WI38 (cell line): ENCODE results near the gene PRDM1.
"Not testable (repeated sequence)": the region's sequence is repeated elsewhere in the genome, so short reads cannot be mapped to it uniquely, and the experiment has no call there.

Experiments used
- H3K4me3 ChIP-seq: 2 replicates; pipeline ENCODE4 v1.5.1; 2011; ENCODE audit warnings: low read depth, mild to moderate bottlenecking, control low read depth, low read length
- TF ChIP-seq, protein P1 (sequence below): IDR thresholded peaks from 2 replicates; pipeline ENCODE4 v1.5.1; 2012; ENCODE audit warnings: low read depth, mild to moderate bottlenecking, control low read depth, low read length

PRDM1 gene

DNA sequence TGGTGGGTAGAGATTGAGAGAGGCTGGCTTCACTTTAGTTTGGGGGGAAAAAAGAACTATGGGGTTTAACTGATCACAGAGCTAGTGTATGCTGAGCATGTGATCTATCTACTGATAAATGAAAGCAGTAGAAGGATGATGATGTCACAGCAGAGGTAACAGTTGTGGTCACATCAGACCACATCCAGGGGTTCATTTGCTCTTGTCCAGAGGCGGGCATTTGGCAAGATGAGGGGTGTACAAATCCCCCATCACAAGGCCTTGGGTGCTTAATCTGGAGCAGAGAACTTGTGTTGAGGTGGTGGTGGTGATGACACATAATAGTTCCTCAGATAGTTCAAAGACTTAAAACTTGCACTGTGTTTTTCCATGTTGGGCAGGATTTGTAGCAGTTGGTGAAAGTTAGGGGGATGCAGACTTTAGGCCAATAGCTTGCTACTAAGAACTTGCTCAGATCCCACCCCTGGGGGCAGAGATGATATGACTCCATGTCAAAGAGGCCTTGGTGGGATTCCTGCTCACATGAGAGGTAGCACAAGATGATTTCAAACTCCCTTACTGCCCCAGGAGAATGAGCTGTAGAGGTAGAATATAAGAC is 63.4 kb downstream of the PRDM1 start:
- TF ChIP-seq, protein P1, sequence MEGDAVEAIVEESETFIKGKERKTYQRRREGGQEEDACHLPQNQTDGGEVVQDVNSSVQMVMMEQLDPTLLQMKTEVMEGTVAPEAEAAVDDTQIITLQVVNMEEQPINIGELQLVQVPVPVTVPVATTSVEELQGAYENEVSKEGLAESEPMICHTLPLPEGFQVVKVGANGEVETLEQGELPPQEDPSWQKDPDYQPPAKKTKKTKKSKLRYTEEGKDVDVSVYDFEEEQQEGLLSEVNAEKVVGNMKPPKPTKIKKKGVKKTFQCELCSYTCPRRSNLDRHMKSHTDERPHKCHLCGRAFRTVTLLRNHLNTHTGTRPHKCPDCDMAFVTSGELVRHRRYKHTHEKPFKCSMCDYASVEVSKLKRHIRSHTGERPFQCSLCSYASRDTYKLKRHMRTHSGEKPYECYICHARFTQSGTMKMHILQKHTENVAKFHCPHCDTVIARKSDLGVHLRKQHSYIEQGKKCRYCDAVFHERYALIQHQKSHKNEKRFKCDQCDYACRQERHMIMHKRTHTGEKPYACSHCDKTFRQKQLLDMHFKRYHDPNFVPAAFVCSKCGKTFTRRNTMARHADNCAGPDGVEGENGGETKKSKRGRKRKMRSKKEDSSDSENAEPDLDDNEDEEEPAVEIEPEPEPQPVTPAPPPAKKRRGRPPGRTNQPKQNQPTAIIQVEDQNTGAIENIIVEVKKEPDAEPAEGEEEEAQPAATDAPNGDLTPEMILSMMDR, result no peak
- H3K4me3 ChIP-seq, result no peak overlapping the region

DNA sequence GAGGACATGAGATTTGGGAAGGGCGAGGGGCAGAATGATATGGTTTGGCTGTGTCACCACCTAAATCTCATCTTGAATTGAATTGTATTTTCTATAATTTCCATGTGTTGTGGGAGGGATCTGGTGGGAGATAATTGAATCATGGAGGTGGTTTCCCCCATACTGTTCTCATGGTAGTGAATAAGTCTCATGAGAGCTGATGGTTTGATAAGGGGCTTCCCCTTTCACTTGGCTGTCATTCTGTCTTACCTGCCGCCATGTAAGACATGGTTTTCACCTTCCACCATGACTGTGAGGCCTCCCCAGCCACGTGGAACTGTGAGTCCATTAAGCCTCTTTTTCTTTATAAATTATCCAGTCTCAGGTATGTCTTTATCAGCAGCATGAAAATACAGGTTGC is 66.3 kb downstream of the PRDM1 start:
- not testable (repeated sequence) for H3K4me3 ChIP-seq

DNA sequence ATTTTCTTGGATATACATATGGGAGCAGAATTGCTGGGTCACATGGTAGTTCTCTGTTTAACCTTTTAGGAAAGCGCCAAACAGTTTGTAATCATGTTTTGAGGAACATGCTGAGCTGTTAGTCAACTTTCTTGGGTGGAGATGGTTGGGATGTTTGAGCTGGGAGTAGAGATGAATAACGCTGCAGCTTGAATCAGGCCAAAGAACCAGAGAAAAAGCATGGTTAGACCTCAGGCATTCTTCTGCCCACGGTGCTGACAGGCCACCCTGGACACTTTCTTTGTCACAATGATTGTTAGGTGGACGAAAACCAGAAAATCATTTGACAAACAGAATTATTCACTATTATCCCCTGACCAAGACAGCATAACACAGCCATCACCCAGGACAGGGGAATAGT is 66.8 kb downstream of the PRDM1 start:
- no peak overlapping the region for H3K4me3 ChIP-seq
- TF ChIP-seq, protein P1, result no peak

DNA sequence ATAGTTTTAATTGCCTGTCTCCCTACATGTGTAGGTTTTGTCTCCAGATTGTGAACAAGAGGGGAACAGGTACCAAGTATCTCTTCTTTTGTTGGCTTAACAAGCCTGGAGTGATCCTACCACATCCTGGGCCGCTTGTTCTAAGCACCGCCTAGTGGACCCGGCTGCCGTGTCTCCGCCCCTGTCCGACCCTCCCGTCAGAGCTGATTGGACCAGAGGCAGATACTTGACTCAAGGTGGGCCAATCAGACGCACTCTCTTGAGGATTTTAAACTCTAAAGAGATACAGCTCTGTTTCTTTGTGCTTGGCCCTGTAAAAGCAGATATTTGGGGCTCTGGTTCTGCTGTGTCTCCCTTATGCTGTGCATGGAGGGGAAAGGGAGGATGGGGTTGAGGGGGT is 68.2 kb downstream of the PRDM1 start:
- H3K4me3 ChIP-seq, result no peak overlapping the region
- TF ChIP-seq, protein P1, result no peak

DNA sequence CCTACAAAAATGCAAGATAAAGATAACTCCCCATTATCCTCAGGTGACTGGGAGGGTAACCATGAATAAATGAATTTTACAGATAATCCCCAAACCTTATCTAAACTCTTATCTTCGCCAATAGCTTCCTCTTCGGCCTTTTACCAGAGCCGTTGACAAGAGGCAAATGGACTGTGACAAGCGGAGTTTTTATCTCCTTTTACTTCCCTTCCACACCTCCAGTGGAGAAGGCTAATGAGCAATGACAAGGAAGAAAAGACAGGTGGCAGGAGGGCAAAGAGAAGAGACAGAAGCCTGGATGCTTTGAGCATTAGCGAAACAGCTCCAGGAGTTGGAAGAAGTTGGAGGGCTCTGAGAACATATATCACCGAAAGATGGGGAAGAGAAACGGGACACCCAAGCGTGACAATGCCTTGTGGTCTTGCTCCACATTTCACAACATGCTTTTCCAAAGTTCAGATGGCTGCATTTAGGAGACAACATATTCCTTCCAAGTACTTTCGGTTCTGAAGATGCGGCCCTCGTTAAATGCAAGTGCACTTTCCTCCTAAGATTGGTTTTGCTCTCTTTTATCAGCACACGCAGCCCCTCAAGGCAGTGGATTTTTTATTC is 69.2 kb downstream of the PRDM1 start:
- no peak overlapping the region for H3K4me3 ChIP-seq
- TF ChIP-seq, protein P1, result no peak

DNA sequence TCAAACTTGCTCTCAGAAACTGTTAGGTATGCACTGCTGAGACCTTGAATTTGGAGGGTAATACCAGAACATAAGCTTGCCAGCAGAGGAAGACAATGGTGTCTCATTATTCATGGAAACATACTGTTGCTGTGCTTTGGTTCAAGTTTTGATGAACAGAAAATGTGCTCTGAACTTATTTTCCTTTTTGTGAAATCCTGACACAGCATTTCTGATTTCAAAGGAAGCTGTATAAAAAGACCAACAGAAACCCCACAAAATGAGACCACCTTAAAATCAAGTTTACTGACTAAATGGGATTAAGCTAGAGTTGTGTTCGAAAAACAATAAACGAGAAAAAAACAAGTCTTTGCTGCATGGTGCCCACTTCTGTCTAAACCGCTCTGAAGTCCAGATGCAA is 70.3 kb downstream of the PRDM1 start:
- TF ChIP-seq, protein P1, result no peak
- no peak overlapping the region for H3K4me3 ChIP-seq

DNA sequence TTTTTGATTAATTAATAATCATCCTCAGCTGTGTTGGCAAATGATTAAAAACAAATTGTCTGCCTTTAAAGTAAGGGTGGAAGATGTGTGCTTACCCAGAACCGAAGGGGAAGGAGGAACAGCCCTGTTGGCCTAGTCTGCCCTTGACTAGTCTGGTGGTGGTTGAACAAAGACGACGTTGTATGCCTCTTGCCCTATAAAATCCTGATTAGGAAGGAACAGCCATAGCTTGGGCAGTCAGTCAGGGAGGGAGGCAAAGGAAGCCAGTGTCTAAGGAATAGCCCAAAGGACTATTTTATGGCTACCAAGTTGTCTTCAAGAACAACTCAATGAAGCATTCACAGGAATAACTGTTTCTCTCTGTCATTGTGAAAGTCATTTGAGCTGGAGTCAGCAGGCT is 70.7 kb downstream of the PRDM1 start:
- no peak overlapping the region for H3K4me3 ChIP-seq
- TF ChIP-seq, protein P1, result no peak

DNA sequence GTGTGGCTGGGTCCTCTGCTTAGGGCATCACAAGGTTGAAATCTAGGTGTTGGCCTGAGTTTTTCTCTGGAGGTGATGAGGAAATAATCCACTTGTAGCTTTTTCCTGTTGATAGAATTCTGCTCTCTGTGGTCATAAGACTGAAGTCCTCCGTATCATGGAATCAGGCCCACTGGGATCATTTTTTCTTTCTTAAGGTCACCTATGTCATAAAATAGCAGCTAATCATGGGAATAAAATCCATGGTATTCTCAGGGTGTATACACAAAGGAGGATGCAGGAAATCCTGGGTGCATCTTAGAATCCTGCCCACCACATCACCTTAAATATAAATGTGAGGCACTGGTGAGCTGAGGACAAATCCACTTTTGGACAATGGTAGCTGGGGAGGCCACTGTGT is 72.7 kb downstream of the PRDM1 start:
- H3K4me3 ChIP-seq, result no peak overlapping the region
- TF ChIP-seq, protein P1, result no peak
